Measurements from ENCODE around the gene RPS21. TPM values are rescaled to one million over a fixed set of nuclear protein-coding genes. Genes with fewer than 3 reads are reported as not detected.

The RPS21 gene
- total and polyA plus RNA-seq, 2 experiments from 2014 or later, result 378 to 839 TPM

GRCh38 chr20:62409086-62409853 is 22.4 kb downstream of the RPS21 start:
- Histone ChIP-seq H3K9me3 (ENCODE audit: low read depth) (no peaks in the 10 kb centered on the region), H3K4me1 (ENCODE audit: low read depth) (peaks cover 28% of the 10 kb centered on the region), H3K27ac (no peak overlapping the region), H3K4me3 (no peak overlapping the region), H3K36me3 (no peaks in the 10 kb centered on the region), H3K27me3 (no peaks in the 10 kb centered on the region)
- DNase-seq (ENCODE audit: low read depth in 1 of 2, low spot score in 1 of 2), result no peak
- TF ChIP-seq, protein P1, sequence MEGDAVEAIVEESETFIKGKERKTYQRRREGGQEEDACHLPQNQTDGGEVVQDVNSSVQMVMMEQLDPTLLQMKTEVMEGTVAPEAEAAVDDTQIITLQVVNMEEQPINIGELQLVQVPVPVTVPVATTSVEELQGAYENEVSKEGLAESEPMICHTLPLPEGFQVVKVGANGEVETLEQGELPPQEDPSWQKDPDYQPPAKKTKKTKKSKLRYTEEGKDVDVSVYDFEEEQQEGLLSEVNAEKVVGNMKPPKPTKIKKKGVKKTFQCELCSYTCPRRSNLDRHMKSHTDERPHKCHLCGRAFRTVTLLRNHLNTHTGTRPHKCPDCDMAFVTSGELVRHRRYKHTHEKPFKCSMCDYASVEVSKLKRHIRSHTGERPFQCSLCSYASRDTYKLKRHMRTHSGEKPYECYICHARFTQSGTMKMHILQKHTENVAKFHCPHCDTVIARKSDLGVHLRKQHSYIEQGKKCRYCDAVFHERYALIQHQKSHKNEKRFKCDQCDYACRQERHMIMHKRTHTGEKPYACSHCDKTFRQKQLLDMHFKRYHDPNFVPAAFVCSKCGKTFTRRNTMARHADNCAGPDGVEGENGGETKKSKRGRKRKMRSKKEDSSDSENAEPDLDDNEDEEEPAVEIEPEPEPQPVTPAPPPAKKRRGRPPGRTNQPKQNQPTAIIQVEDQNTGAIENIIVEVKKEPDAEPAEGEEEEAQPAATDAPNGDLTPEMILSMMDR (IDR thresholded peaks at IDR 0.05; ENCODE audit: low read depth, low read length), result no peak

- peak; percentile 13 to 80 for DNase-seq (ENCODE audit: low read depth in 1 of 2, low spot score in 1 of 2)
- H3K27ac ChIP-seq, result no peak overlapping the region
- H3K4me1 ChIP-seq (ENCODE audit: low read depth), result peaks cover 28% of the 10 kb centered on the region
- no peaks in the 10 kb centered on the region for H3K9me3 ChIP-seq (ENCODE audit: low read depth)
- no peaks in the 10 kb centered on the region for H3K36me3 ChIP-seq
- no peaks in the 10 kb centered on the region for H3K27me3 ChIP-seq
- H3K4me3 ChIP-seq, result no peak overlapping the region
- TF ChIP-seq, protein P1 (IDR thresholded peaks at IDR 0.05; ENCODE audit: low read depth, low read length), result peak; percentile 59
Observed at GRCh38 chr20:62409931-62410745, 23.2 kb downstream of the RPS21 start.

DNA sequence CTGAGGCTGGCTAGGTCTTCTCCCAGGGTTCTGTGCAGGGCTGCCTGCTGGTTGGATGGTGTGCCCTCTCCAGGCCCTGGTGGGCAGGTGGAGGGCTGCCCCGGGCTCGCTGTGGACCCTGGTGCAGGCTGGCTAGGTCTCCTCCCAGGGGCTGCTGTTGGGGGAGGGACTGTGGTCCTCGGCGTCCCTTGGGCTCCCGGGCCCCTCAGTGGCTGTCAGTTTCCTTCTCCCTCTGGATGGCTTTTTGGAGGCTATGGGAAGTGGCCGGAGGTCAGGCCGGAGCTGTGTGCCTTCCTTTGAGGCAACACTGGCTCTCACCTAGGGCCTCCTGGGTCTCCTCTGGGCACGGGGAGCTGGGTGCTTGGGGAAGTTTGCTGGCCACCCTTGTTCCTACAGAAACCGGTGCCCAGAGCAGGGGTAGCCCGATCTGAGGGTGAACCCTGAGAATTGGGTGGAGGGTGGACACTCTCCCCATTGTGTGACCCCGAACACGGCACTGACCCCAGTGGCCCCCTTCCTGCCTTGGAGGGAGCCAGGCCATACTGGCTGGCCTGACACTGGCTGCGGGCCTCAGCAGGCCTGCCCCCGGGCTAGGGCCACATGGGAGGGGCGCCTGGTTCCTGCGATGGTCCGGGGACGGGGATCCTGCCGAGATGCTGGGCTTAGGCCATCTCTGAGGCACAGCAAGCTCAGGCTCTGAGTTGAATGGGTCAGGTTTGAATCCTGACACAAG is 24.0 kb downstream of the RPS21 start:
- no peaks in the 10 kb centered on the region for H3K9me3 ChIP-seq (ENCODE audit: low read depth)
- no peak for DNase-seq (ENCODE audit: low read depth in 1 of 2, low spot score in 1 of 2)
- no peak overlapping the region for H3K27ac ChIP-seq
- TF ChIP-seq, protein P1 (IDR thresholded peaks at IDR 0.05; ENCODE audit: low read depth, low read length), result no peak
- H3K4me1 ChIP-seq (ENCODE audit: low read depth), result peaks cover 22% of the 10 kb centered on the region
- no peaks in the 10 kb centered on the region for H3K36me3 ChIP-seq
- H3K4me3 ChIP-seq, result no peak overlapping the region
- H3K27me3 ChIP-seq, result no peaks in the 10 kb centered on the region

- peaks cover 17% of the 10 kb centered on the region for H3K4me1 ChIP-seq (ENCODE audit: low read depth)
- no peak overlapping the region for H3K27ac ChIP-seq
- TF ChIP-seq, protein P1 (IDR thresholded peaks at IDR 0.05; ENCODE audit: low read depth, low read length), result no peak
- DNase-seq (ENCODE audit: low read depth in 1 of 2, low spot score in 1 of 2), result no peak
- H3K4me3 ChIP-seq, result no peak overlapping the region
- no peaks in the 10 kb centered on the region for H3K27me3 ChIP-seq
- no peaks in the 10 kb centered on the region for H3K36me3 ChIP-seq
- no peaks in the 10 kb centered on the region for H3K9me3 ChIP-seq (ENCODE audit: low read depth)
Observed at GRCh38 chr20:62411479-62412193, 24.7 kb downstream of the RPS21 start.

All from cardiac muscle cell (in vitro differentiated cells and primary cell).